C1 segment of cervical spinal cord (tissue), 14 donors: ENCODE data around the gene EEF2.
"Not testable (repeated sequence)": the region's sequence is repeated elsewhere in the genome, so short reads cannot be mapped to it uniquely, and the experiment has no call there.

Experiments
- DNase-seq, 14 donors: peaks; one replicate each; lab custom pipeline; 2025; lab: John Stamatoyannopoulos, UW

Gene EEF2

DNA sequence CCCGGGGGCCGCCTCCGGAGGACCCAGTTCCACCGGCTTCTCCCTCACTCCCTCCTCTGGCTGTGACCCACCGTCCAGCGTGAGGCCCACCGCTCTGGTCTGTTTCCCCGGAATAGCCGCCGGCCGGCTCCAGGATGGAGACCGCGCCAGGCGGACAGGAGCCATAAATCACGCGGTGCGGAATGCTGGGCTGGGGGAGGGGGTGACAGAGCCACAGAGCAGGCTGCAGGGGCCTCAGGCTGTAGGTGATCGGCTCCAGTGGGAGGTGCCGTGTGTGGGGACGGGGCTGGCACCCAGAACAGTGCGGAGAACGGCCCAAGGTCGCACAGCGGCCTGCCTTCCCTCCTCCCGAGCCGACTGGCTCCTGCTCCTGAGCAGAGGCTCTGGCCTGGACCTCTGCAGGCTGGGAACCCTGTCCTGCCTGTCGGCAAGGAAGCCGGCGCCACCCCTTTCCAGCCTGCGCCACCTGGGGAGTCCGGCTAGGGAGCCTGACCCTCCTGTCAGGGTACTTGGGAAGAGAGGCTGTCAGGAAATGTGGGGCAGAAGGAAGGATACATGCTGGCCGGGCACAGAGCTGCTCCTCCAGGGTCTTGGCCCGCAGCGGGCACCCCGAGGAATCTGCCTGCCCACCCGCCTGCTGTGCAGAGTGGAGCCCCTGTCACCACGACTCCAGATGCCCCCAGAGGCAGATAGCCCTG lies 30.6 kb upstream of the EEF2 start:
- peak in 4 of 14 donors; percentile 15 to 48 (median 32) for DNase-seq

DNA sequence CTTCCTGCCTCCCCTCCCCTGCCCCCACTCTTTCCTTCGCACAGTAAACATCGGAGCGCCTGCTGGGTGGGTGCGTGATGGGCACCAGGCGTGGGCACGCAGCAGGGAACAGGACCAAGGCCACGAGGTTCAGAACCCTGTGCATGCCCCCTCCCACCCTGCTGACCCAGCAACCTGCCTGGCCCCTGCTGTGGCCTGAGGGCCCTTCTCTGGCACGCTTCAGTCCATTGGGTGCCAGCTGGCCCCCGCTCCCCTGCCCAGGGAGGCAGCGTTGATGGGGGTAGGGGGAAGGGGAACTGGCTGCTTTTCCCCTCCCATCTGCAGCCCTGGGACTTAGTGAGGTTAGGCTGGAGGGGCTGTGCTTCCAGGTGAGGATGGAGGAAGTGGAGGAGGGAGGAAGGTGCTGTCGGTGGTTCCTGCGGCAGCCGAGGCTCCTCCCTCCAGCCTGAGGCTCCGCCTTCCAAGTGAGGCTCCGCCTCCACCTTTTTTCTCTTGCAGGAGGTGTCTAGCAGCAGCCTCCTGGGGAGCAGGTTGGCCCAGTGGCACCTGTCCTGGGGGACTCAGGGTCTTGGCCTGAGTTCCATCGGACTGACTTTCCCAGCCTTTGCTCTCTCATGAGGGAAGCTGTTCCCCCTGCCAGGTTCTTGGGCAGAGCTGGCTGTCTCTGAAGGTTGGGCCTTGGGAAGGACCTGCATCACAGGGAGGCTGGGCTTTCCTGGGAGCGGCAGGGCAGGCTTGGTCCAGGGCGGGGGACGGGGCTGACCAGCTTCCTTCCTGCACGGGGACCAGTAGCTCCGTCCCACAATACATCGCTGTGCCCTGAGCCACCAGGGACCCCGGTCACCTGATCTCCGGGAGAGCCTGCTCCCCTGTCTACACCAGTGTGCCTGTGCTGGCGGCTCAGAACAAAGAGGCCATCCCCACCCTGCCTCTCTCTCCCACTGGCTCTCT lies 29.6 kb upstream of the EEF2 start:
- DNase-seq: peak in 5 of 14 donors; percentile 21 to 90 (median 29)

DNA sequence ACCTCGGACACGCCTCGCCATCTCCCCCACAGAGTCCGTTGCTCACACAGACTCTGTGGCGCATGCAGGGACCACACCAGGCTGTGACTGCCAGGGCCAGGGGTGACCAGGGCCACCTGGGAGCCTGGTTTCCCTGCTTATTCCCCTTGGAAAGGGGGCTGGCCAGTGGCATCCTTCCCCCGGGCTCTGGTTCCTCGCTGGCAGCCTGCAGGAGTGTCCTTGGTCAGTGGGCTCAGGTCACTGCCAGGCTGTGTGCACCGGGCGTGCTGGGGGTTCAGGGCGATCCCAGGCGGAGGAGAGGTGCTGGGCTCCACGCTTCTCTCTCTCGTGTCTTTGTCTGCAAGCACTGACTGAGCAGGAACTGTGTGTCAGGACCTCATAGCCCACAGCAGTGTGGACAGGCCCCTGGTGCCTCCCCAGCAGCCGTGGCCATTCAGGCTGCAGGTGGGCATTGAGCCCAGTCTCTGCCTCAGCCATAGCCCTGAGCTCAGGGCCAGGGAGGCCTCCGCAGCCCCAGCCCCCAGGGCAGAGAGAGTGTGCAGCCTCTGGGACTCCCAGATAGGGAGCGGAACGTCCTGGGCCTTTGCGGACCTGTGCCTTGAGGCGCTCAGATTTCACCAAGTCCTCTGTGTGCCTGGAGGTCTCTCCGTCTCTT lies 28.8 kb upstream of the EEF2 start:
- peak in 5 of 14 donors; percentile 13 to 60 (median 40) for DNase-seq

DNA sequence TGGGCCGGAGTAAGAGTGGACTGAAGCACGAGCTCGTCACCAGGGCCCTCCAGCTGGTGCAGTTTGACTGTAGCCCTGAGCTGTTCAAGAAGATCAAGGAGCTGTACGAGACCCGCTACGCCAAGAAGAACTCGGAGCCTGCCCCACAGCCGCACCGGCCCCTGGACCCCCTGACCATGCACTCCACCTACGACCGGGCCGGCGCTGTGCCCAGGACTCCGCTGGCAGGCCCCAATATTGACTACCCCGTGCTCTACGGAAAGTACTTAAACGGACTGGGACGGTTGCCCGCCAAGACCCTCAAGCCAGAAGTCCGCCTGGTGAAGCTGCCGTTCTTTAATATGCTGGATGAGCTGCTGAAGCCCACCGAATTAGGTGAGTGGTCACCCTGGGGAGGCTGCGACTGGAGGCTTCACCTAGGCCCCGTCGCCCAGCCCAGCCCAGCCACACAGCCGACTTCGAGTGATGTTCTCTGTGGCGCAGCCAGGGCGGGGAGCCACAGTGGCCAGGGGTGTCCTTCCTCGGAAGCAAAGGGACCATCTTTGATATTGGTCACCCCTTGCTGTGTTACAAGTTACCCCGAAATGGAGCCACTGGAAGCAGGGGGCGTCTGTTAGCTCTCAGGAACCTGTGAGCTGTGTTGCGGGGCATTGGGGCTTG lies 27.8 kb upstream of the EEF2 start:
- no peak for DNase-seq

DNA sequence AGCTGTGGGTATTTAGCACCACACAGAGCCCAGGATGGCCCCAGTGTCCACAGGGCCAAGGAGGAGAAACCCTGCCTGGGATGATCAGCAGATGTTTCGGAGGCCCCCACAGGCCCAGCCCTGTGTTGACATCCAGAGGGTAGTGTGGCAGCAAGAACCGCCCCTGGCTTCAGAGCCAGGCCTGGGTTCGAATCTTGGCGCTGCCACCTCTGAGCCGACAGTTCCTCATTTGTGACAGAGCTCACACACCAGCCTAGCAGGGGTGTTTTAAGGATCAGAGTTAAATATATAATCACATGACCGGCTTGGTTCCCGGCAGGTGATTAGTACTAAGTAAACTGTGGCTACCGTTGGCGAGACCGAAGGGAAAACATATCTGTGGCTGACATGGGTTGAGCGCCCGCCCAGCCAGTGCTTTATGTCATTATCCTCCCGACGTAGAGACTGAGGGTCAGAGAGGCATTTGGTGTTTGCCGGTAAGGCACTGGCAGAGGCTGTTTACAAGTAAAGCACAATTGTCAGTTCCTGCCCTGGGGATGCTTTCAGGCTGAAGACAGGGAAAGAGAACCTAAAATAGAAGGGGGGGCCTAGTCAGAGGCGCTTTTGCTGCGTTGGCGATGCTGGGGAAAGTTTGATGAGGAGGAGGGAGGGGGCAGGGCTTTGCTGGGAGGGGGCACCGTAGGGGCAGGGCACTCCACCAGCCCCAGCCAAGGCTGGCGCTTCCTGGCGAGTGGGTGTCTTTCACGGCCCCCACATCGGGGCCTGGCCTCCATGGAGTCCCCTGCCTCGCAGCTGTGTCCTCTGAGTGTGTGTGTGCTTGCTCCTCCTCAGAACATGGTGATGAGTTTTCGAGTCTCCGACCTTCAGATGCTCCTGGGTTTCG lies 27.1 kb upstream of the EEF2 start:
- DNase-seq: no peak

DNA sequence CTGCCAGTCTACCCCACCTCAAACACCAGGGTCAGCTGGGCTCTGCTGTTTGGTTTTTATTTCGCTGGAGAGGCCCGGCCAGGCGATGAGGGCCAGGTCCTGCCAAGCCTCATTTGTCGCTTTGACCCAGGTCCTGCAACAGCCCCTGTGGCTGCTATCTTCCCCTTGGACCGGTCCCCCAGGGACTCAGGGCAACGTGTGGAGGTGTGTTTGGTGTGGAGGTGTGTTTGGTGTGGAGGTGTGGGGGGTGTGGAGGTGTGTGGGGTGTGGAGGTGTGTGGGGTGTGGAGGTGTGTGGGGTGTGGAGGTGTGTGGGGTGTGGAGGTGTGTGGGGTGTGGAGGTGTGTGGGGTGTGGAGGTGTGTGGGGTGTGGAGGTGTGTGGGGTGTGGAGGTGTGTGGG lies 26.2 kb upstream of the EEF2 start:
- not testable (repeated sequence) for DNase-seq

DNA sequence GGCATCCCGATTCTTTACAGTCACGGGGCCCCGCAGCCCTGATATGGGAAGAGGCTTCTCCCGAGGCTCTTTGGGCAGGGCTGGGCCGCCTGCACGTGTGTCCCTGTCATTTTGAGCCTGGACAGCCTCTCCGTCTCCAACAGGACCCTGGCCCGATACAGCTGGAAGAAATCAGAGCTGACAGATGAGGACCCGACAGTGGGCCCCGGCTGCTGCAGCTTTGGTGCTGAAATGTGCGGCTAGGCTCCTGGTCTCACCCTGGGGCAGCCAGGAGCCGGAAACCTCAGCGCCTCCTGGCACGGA lies 25.5 kb upstream of the EEF2 start:
- no peak for DNase-seq

DNA sequence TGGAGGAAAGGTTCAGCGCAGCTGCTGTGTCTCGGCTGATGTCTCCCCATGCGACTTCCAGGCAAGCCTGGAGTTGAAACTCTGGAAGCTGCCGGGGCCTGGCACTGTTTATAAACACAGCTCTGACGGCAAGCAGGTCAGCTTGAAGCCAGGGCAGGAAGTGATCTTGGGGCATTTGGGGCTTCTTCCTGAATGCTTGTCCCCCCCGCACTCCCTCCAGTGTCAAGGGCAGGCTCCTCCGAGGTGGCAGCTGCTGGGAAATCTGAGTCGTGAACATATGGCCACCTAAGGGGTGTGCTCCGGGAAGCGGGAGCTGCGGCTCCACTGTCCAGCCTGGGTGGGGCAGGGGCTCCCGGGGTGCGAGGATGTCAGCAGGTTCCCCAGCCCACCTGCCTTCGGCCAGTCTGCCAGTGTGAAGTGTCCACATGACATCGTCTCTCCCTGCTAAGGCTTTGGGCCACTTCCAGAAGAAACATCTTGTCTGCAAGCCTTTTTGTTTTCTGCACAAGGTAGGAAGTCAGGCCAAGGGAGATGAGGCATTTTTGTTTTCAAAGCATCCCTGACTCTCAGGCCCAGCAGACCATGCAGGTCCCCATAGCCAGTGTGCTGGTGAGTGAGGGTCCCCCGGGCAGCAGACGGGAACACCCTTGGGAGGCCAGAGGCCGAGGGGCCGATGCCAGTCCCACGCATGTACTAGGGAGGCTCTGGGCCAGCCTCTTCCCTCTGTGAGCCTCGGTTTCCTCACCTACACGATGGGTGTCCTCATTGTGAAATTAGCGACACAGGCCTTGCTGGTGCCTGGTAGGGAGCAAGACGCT lies 24.9 kb upstream of the EEF2 start:
- DNase-seq: peak in 1 of 14 donors; percentile 78

DNA sequence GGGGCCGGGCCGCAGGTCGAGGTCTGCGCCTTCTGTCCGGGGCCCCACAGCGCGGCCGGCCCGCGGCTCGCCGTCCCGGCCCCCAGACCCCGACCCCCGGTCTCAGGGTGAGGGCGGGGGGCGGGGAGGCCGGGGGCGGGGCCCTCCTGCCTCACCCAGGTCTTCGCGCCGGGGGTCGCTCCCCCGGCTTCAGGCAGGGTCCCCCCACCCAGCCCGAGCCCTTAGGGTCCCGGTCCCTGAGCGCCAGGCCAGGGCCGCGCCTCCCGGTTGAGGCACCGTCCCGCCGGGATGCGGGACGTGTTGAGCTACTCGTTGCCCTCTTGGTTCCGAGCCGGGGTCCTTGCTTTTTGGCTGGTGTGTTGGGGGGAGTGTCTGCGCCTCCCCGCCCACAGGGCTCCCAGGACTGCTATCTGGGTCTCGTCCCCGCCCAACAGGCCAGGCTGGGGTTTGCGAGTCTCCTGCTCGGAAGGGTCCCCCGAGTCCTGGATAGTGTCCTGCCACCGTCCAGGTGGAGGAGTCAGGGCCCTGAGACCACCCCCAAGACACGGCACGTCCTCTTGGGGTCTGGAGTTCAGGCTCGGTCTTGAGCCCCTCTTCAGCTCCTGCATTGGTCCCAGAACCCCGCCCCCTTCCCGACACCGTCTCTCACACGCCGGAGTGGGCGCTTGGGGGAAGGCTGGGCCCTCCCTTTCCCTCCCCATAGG lies 22.7 kb upstream of the EEF2 start:
- DNase-seq: peak in 3 of 14 donors; percentile 11 to 51 (median 49)

DNA sequence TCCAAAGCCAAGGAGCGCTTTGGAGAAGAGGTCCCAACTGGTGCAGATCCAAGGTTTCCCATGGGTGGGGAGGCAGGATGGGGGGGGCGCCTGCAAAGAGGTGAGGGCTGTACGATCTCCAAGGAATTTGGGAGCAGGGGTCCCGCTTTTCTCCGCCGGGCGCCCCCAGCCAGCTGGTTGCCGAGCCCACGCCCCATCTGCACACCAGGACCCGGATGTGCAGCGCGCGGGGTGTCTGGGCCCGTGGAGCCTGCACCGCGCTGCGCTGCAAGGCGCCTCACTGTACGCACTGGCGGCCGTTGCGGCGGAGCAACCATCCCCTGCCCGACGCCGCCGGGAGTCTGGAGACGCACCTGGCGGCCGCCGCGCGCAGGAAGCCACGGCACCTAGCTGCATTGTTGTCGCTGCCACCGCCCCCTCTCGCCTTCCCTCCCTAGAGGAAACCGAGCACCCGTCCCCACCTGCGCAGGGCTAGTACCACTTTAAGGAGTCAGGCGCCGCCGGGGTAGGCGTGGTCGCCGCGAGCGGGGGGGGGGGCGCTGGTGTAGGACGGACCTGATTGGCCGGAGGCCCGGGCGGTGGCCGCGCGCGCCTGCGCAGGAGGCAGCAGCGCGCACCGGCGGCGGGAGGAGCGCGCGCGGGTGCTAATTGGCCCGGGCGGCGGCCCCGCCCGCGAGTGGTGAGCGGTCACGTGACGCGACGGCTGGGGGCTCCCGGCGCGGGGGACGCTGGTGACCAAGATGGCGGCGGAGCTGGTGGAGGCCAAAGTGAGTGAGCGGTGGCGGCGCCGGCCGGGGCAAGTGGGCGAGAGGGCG lies 22.0 kb upstream of the EEF2 start, which contains the start of gene PIAS4:
PIAS4 (plus strand) TSS at position 716 of the 815 bp plus-strand sequence; CDS start at position 741, 25 bp downstream.
- DNase-seq: peak; percentile 65 to 99 (median 92)

DNA sequence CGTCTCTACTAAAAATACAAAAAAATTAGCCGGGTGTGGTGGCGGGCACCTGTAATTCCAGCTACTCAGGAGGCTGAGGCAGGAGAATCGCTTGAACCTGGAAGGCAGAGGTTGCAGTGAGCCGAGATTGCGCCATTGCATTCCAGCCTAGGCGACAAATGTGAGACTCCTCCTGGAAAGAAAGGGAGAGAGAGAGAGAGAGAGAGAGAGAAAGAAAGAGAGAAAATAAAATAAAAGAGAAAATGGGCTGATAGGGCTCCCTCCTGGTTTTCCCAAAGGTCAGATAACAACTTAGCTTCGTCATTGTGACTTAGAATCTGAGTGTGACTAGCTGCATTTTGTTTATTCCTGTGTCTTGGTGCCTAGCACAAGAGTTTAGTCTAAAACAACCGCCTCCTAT lies 20.2 kb upstream of the EEF2 start:
- DNase-seq: not testable (repeated sequence)

DNA sequence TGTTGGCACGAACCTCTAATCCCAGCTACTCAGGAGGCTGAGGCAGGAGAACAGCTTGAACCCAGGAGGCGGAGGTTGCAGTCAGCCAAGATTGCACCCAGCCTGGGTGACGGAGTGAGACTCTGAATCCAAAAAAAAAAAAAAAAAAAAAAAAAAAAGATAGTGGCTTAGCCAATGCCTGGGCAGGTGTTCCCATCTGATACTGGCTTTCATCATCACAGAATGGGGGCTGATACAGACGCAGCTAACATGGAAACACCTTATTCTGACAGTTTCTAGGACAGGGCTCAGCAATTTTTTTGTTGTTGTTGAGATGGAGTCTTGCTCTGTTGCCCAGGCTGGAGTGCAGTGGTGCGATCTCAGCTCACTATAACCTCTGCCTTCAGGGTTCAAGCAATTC lies 15.5 kb upstream of the EEF2 start:
- not testable (repeated sequence) for DNase-seq

DNA sequence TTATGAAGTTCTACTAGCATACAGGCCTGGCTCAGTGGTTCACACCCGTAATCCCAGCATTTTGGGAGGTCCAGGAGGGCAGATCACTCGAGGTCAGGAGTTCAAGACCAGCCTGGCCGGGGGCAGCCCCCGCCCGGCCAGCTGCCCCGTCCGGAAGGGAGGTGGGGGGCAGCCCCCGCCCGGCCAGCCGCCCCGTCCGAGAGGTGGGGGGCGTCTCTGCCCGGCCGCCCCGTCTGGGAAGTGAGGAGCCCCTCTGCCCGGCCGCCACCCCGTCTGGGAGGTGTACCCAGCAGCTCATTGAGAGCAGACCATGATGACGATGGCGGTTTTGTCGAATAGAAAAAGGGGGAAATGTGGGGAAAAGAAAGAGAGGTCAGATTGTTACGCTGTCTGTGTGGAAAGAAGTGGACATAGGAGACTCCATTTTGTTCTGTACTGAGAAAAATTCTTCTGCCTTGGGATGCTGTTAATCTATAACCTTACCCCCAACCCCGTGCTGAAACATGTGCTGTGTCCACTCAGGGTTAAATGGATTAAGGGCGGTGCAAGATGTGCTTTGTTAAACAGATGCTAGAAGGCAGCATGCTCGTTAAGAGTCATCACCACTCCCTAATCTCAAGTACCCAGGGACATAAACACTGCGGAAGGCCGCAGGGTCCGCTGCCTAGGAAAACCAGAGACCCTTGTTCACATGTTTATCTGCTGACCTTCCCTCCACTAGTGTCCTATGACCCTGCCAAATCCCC lies 13.6 kb upstream of the EEF2 start:
- not testable (repeated sequence) for DNase-seq

DNA sequence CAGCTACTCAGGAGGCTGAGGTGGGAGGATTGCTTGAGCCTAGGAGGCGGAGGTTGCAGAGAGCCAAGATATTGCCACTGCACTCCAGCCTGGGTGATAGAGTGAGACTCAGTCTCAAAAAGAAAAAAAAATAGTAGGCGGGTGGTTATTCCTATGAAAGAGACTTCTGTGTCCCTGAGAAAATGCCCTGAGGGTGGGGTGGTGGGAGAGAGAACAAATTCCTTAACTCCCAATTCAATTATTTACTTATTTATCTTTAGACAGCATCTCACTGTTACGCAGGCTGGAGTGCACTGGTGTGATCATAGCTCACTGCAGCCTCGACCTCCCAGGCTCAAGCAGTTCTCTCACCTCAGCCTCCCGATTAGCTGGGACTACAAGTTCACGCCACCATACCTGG lies 10.3 kb upstream of the EEF2 start:
- no peak for DNase-seq

DNA sequence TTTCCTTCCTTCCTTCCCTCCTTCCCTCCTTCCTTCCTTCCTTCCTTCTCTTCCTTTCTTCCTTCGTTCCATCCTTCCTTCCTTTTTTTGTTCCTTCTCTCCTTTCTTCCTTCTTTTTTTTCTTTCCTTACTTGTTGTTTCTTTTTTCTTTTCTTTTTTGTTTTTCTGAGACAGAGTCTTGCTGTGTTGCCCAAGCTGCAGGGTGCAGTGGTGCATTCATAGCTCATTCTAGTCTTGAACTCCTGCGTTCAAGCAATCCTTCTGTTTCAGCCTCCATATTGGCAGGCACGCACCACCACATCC lies 5.5 kb upstream of the EEF2 start:
- no peak for DNase-seq

DNA sequence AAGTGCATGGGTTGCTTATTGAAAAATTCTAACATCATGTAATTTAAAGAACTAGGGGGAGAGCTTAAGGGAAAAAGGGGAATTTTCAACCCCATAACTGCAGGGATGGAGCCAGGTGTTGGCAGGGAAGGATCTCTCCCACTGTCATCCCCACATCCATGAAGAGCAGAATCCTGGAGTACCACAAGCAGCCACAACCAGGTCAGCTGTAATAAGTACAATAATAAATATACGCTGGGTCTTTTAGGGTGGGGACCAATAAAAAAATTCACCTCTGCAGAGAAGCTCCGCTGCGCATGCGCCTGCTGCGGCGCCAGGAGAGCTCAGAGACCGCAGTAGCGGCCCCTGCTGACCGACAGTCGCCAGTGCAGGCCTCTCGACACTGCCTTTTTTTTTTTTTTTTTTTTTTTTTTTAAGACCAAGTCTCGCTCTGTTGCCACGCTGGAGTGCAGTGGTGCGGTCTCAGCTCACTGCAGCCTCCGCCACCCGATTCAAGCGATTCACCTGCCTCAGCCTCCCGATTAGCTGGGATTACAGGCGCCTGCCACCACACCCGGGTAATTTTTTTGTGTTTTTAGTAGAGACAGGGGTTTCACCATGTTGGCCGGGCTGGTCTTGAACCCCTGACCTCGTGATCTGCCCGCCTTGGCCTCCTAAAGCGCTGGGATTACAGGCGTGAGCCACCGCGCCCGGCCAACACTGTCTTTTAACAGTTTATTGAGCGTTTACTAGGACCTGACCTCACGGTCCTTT lies 2.5 kb upstream of the EEF2 start:
- peak in 12 of 14 donors; percentile 30 to 83 (median 56) for DNase-seq
